Endothelial cell (in vitro differentiated cells): ENCODE results near the gene B3GNT2. TPM values are rescaled to one million over a fixed set of nuclear protein-coding genes. Genes with fewer than 3 reads are reported as not detected.
"Not testable (repeated sequence)": the region's sequence is repeated elsewhere in the genome, so short reads cannot be mapped to it uniquely, and the experiment has no call there.

ENCODE experiments used
- DNase-seq: peaks from one replicate; pipeline ENCODE4 v3.0.0; 2021; ENCODE audit warnings: low spot score
- H3K27ac Mint-ChIP-seq: one replicate; pipeline ENCODE4 v1.8.0; 2021; ENCODE audit warnings: mixed read lengths, inconsistent platforms; ENCODE audit not compliant: unreplicated experiment
- H3K27me3 Mint-ChIP-seq: one replicate; pipeline ENCODE4 v1.8.0; 2021; ENCODE audit warnings: mild to moderate bottlenecking, moderate library complexity, mixed read lengths, inconsistent platforms; ENCODE audit not compliant: unreplicated experiment
- H3K36me3 Mint-ChIP-seq: one replicate; pipeline ENCODE4 v1.8.0; 2021; ENCODE audit warnings: mild to moderate bottlenecking, low read depth, mixed read lengths, inconsistent platforms; ENCODE audit not compliant: unreplicated experiment
- H3K4me1 Mint-ChIP-seq: one replicate; pipeline ENCODE4 v1.8.0; 2021; ENCODE audit warnings: mild to moderate bottlenecking, mixed read lengths, inconsistent platforms; ENCODE audit not compliant: unreplicated experiment
- H3K4me3 Mint-ChIP-seq: one replicate; pipeline ENCODE4 v1.8.0; 2021; ENCODE audit warnings: mild to moderate bottlenecking, mixed read lengths, inconsistent platforms; ENCODE audit not compliant: unreplicated experiment
- H3K9me3 Mint-ChIP-seq: one replicate; pipeline ENCODE4 v1.8.0; 2021; ENCODE audit warnings: mixed read lengths, inconsistent platforms; ENCODE audit not compliant: unreplicated experiment
- total RNA-seq: library from RNA; stranded (reverse); fragmentation: NEBNext Ultra II Directional; extraction: Animal tissue kit (Norgen Biotek cat#: 25700); gene quantifications from one replicate; pipeline ENCODE4 v1.2.1, GENCODE V29; 2021; ENCODE audit not compliant: unreplicated experiment
- TF ChIP-seq, protein P1 (sequence below): fragments of 200-600 bp; sonication (generic); IDR thresholded peaks from one replicate; pipeline ENCODE4 v1.5.0; 2021; ENCODE audit warnings: antibody characterized with exemption; ENCODE audit not compliant: unreplicated experiment

The B3GNT2 gene
- total RNA-seq, 1 donor from 2014 or later = 53.1 TPM

DNA sequence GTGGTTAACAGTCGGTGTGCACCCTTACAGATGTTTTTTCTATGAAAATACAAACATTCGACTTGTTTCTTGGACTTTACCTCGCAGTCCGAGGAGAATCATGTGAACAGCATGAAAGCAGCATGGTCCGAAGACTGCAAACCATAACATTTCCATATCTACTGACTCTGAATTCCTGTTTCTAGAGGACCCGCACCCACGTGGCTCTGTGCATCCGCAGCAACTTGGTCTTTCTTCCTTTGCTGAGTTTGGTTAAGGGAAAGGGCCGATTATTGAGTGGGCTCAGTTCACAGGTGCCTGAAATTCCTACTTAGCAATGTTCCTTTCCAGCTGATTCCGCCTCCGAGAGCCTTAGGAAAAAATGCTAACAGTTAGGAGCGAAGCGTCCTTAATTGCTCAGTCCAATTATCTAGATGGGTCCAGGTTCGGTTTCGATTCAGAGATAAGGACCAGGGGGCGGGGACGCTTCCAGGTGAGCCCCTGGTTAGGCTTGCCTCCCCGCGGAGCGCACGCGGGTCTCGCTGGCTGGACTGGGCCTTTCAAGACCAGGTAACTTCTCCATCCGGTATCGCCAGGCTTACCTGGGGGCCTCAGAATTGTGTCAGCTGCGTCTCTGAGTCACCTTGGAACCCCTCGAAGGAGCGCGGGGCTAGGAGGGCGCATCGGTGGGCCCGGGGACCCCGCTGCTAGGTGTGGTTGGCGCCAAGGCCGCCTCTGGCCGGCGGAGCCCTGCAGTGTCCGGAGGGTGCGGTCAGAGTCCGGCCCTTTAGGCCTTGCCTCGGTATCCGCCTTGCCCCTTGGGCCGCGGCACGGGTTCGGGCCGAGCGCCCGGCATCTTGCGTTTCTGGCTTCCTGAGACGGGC, 1.1 kb upstream of the B3GNT2 start:
- Mint-ChIP-seq H3K4me3 (peak overlapping the region; percentile 83), H3K9me3 (no peaks in the 10 kb centered on the region), H3K27me3 (peaks cover 6% of the 10 kb centered on the region), H3K27ac (no peak overlapping the region), H3K4me1 (peaks cover 21% of the 10 kb centered on the region), H3K36me3 (peaks cover 15% of the 10 kb centered on the region)
- DNase-seq = no peak
- TF ChIP-seq, protein P1, sequence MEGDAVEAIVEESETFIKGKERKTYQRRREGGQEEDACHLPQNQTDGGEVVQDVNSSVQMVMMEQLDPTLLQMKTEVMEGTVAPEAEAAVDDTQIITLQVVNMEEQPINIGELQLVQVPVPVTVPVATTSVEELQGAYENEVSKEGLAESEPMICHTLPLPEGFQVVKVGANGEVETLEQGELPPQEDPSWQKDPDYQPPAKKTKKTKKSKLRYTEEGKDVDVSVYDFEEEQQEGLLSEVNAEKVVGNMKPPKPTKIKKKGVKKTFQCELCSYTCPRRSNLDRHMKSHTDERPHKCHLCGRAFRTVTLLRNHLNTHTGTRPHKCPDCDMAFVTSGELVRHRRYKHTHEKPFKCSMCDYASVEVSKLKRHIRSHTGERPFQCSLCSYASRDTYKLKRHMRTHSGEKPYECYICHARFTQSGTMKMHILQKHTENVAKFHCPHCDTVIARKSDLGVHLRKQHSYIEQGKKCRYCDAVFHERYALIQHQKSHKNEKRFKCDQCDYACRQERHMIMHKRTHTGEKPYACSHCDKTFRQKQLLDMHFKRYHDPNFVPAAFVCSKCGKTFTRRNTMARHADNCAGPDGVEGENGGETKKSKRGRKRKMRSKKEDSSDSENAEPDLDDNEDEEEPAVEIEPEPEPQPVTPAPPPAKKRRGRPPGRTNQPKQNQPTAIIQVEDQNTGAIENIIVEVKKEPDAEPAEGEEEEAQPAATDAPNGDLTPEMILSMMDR = no peak

DNA sequence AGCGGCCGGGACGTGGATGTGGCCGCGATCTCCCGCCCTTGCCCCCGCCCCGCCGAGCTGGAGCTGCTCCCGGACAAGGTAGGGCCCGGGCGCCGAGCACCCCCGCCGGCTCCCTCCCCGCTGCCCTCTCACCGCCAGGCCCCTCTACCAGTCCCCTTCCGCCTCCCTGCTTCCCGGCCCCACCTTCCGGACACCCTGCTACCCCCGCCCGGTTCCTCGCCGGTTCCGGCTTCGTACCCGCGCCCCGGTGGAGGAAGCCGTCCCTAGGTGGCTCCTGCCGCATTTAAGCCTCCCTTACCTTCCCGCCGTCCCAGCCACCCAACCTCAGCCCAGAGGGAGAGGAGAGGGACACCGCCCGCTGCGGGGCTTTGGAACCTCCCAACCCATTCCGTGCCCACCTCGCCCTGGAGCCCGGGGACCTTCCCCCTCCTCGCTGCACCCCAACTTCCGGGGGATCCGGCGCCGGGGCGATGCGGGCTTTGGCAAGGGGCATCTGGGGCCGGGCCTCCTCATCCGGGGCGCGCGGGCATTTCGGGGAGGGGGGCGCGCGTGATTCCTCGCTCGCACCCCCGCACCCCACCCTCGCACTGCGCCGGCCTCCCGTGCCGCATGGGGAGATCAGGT, 475 bp downstream of the B3GNT2 start:
- H3K36me3 Mint-ChIP-seq = peaks cover 4% of the 10 kb centered on the region
- H3K4me3 Mint-ChIP-seq = peak overlapping the region; percentile 88
- DNase-seq = peak; percentile 66
- H3K27ac Mint-ChIP-seq = peak overlapping the region; percentile 36
- no peaks in the 10 kb centered on the region for H3K9me3 Mint-ChIP-seq
- peaks cover 36% of the 10 kb centered on the region for H3K4me1 Mint-ChIP-seq
- H3K27me3 Mint-ChIP-seq = peaks cover 2% of the 10 kb centered on the region
- TF ChIP-seq, protein P1 = no peak

DNA sequence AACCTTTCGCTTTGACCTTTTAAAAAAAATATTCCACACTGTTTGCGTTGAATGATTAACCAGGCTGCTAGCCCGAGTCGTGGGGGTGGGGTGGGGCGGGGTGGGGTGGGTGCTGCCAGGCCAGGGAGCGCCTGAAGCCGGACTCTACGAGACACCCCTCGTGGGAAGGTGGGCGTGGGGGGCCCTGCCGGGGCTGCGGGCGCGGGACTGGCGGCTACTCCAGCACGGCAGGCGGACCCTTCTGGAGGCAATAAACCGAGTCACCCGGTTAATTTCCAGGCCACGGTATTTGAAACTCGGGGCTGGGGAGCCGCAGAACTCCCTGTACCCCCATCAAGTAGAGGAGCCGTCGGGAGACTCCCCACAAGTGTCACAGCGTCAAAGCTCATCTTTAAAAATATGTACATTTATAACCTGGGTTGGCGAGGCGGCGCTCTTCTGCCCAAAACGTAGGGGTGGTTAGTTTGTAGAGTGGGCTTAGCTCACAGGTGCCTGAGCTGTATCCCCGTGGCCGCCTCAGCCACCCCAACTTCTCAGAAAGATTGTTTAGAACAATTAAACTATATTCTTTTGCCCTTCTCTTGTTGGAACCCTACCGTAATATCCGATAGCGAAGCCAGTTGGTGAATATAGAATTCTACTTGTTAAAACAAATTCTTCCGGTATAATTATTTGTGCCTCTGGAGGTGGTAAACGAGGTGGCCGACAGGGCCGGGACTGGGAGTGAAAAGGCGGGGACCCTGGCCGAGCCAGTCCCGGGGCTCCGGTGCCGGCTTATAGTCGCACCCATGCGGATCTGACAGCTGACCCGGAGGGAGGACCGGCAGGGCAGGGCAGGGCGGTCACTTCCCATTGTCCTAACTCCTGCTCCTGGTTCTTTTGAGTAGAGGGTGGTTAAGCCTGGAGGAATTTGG, 1.4 kb downstream of the B3GNT2 start:
- Mint-ChIP-seq H3K4me1 (peaks cover 44% of the 10 kb centered on the region), H3K27me3 (peaks cover 2% of the 10 kb centered on the region), H3K4me3 (peak overlapping the region; percentile 96), H3K9me3 (no peaks in the 10 kb centered on the region), H3K27ac (peak overlapping the region; percentile 54), H3K36me3 (peaks cover 8% of the 10 kb centered on the region)
- TF ChIP-seq, protein P1 = no peak
- DNase-seq = peak; percentile 54

DNA sequence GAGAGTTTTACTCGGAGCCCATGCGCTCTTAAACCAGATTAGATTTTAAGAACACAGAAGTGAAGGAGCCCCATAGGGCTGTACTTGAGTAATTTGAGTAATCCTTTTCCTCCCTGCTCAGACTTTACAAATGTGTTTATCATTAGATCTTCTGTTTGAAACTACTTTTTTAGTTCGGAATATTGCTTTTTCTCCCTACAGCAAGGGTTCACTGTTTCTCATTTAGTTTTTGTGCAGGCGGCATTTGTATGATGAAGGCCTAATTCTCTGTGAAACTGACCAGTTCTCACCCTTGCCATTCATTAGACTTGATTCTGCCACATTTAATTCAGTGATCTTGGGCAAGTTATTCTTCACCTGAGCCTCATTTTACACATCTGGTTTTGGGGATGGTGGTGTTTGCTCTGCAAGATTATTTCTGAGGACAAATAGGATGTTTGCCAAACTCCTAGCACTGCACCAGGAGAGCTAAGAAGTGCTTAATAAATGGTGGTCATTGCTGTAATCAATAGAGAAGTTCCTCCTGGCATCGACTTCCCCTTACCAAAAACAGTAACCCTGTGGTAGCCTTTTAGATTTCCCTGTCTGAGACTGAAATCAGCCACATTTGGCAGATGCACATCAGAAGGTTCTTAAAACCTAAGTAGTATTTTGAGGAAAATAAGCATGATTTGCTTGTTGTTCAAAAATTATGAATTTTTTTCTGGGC, 2.2 kb downstream of the B3GNT2 start:
- H3K4me3 Mint-ChIP-seq = peak overlapping the region; percentile 96
- TF ChIP-seq, protein P1 = no peak
- peaks cover 48% of the 10 kb centered on the region for H3K4me1 Mint-ChIP-seq
- DNase-seq = no peak
- H3K9me3 Mint-ChIP-seq = no peaks in the 10 kb centered on the region
- H3K27ac Mint-ChIP-seq = peak overlapping the region; percentile 36
- peaks cover 10% of the 10 kb centered on the region for H3K36me3 Mint-ChIP-seq
- peaks cover 2% of the 10 kb centered on the region for H3K27me3 Mint-ChIP-seq

DNA sequence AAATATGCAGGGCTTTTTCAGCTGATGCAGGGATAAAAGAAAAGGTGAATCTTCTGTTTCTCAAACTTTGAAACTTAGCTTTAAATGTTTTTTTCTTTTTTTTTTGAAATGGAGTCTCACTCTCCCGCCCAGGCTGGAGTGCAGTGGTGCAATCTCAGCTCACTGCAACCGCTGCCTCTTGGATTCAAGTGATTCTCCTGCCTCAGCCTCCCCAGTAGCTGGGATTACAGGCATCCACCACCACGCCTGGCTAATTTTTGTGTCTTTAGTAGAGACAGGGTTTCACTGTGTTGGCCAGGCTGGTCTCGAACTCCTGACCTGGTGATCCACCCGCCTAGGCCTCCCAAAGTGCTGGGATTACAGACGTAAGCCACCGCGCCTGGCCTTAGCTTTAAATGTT, 2.9 kb downstream of the B3GNT2 start:
- H3K27me3 Mint-ChIP-seq, H3K9me3 Mint-ChIP-seq, DNase-seq, H3K36me3 Mint-ChIP-seq, H3K27ac Mint-ChIP-seq: not testable (repeated sequence)
- peaks cover 54% of the 10 kb centered on the region for H3K4me1 Mint-ChIP-seq
- peak overlapping the region; percentile 96 for H3K4me3 Mint-ChIP-seq
